HG03095 (cell line): ENCODE data around the gene IFNW1.
A peak's percentile ranks its signal among the peaks of the same experiment; 100 is the strongest.
"Not testable (repeated sequence)": the region's sequence is repeated elsewhere in the genome, so short reads cannot be mapped to it uniquely, and the experiment has no call there.

Source experiments
- ATAC-seq: cut with Tn5 transposase; IDR thresholded peaks from one replicate; pipeline ENCODE4 v1.9.1; 2021; ENCODE audit warnings: moderate library complexity; ENCODE audit not compliant: unreplicated experiment

The IFNW1 gene

GRCh38 chr9:21141427-21141882, at the start of gene IFNW1:
IFNW1 (minus strand) TSS chr9:21141832; CDS start chr9:21141570, 262 bp downstream.
- peak; percentile 82 for ATAC-seq

- ATAC-seq: not testable (repeated sequence)
Measured at GRCh38 chr9:21187487-21187886, 45.9 kb upstream of the IFNW1 start, which contains the start of gene IFNA4. IFNA4 (minus strand) TSS chr9:21187587; CDS start chr9:21187531, 56 bp downstream.

- ATAC-seq: peak; percentile 87
Measured at GRCh38 chr9:21182810-21183736, 41.4 kb upstream of the IFNW1 start.

GRCh38 chr9:21174671-21175070, 33.0 kb upstream of the IFNW1 start:
- ATAC-seq: no peak

GRCh38 chr9:21172156-21172555, 30.5 kb upstream of the IFNW1 start:
- no peak for ATAC-seq

- no peak for ATAC-seq
Measured at GRCh38 chr9:21171351-21171750, 29.7 kb upstream of the IFNW1 start.

GRCh38 chr9:21166560-21166959, 24.9 kb upstream of the IFNW1 start, which contains the start of gene IFNA21:
IFNA21 (minus strand) TSS chr9:21166660; CDS start chr9:21166612, 48 bp downstream.
- ATAC-seq: not testable (repeated sequence)

- no peak for ATAC-seq
Measured at GRCh38 chr9:21165516-21165915, 23.9 kb upstream of the IFNW1 start.

GRCh38 chr9:21160178-21160577, 18.5 kb upstream of the IFNW1 start:
- ATAC-seq: peak; percentile 92

GRCh38 chr9:21155501-21155900, 13.9 kb upstream of the IFNW1 start:
- no peak for ATAC-seq

GRCh38 chr9:21154018-21154608, 12.5 kb upstream of the IFNW1 start:
- peak; percentile 74 for ATAC-seq

- ATAC-seq: peak; percentile 20
Measured at GRCh38 chr9:21153336-21154017, 11.8 kb upstream of the IFNW1 start.

GRCh38 chr9:21144603-21145002, 3.0 kb upstream of the IFNW1 start:
- ATAC-seq: peak; percentile 59

GRCh38 chr9:21137020-21137419, 4.6 kb downstream of the IFNW1 start:
- no peak for ATAC-seq

GRCh38 chr9:21135736-21136135, 5.9 kb downstream of the IFNW1 start:
- no peak for ATAC-seq

GRCh38 chr9:21128186-21128585, 13.4 kb downstream of the IFNW1 start:
- ATAC-seq: not testable (repeated sequence)

GRCh38 chr9:21121595-21122251, 19.9 kb downstream of the IFNW1 start:
- peak; percentile 99 for ATAC-seq

GRCh38 chr9:21121079-21121478, 20.6 kb downstream of the IFNW1 start:
- ATAC-seq: no peak

GRCh38 chr9:21119093-21119770, 22.4 kb downstream of the IFNW1 start:
- no peak for ATAC-seq

GRCh38 chr9:21114311-21114710, 27.3 kb downstream of the IFNW1 start:
- ATAC-seq: no peak
